CD8-positive, alpha-beta memory T cell (primary cell): ENCODE results near the gene KCND1. TPM values are rescaled to one million over a fixed set of nuclear protein-coding genes. Genes with fewer than 3 reads are reported as not detected.

Experiments
- CTCF ChIA-PET: fragments of 350-600 bp; sonication (Branson Sonifier 250); formaldehyde crosslinking; loops from one replicate; lab custom pipeline; 2021; ENCODE audit warnings: antibody characterized with exemption; lab: Charles Lee
- POLR2A ChIA-PET: fragments of 350-600 bp; sonication (Branson Sonifier 250); formaldehyde crosslinking; loops from one replicate; lab custom pipeline; 2021; ENCODE audit warnings: antibody characterized with exemption; lab: Charles Lee
- DNase-seq, 5 donors: peaks; one replicate each; pipeline versions ENCODE4 v3.0.0 to v3.0.0-alpha.2; 2020 to 2022; ENCODE audit warnings: mixed read lengths in 1 of 5
- H3K27ac ChIP-seq: one replicate; pipeline ENCODE4 v1.7.0; 2013; ENCODE audit warnings: low read depth, mild to moderate bottlenecking, low read length, moderate library complexity
- H3K27me3 ChIP-seq: 2 replicates; pipeline ENCODE4 v1.7.0; 2013; ENCODE audit warnings: low read length, mild to moderate bottlenecking; ENCODE audit not compliant: insufficient read depth, poor library complexity, severe bottlenecking
- H3K36me3 ChIP-seq: 2 replicates; pipeline ENCODE4 v1.7.0; 2013; ENCODE audit warnings: mild to moderate bottlenecking, low read length, moderate library complexity; ENCODE audit not compliant: insufficient read depth
- H3K4me1 ChIP-seq: 2 replicates; pipeline ENCODE4 v1.7.0; 2013; ENCODE audit warnings: mild to moderate bottlenecking, low read length, moderate library complexity; ENCODE audit not compliant: insufficient read depth
- H3K4me3 ChIP-seq: 2 replicates; pipeline ENCODE4 v1.7.0; 2013; ENCODE audit warnings: mild to moderate bottlenecking, low read length
- H3K9me3 ChIP-seq: 2 replicates; pipeline ENCODE4 v1.7.0; 2013; ENCODE audit warnings: mild to moderate bottlenecking, low read length
- H3K27ac Mint-ChIP-seq, 8 donors: one replicate each; pipeline ENCODE4 v1.8.0; 2020 to 2021; ENCODE audit warnings: mixed read lengths in 8 of 8, mild to moderate bottlenecking in 6 of 8, inconsistent platforms in 3 of 8, moderate library complexity in 3 of 8
- H3K27me3 Mint-ChIP-seq, 2 donors: one replicate each; pipeline ENCODE4 v1.8.0; 2020 to 2021; ENCODE audit warnings: mixed read lengths in 2 of 2, mild to moderate bottlenecking in 1 of 2, moderate library complexity in 1 of 2
- H3K36me3 Mint-ChIP-seq, 3 donors: one replicate each; pipeline ENCODE4 v1.8.0; 2020 to 2021; ENCODE audit warnings: mixed read lengths in 3 of 3, inconsistent platforms in 1 of 3, mild to moderate bottlenecking in 1 of 3
- H3K4me1 Mint-ChIP-seq, 3 donors: one replicate each; pipeline ENCODE4 v1.8.0; 2020 to 2021; ENCODE audit warnings: mixed read lengths in 3 of 3, inconsistent platforms in 1 of 3, mild to moderate bottlenecking in 1 of 3
- H3K4me3 Mint-ChIP-seq, 7 donors: one replicate each; pipeline ENCODE4 v1.8.0; 2020 to 2021; ENCODE audit warnings: mixed read lengths in 7 of 7, mild to moderate bottlenecking in 6 of 7, moderate library complexity in 4 of 7, inconsistent platforms in 2 of 7
- H3K9me3 Mint-ChIP-seq, 5 donors: one replicate each; pipeline ENCODE4 v1.8.0; 2020 to 2022; ENCODE audit warnings: mixed read lengths in 5 of 5, mild to moderate bottlenecking in 3 of 5, moderate library complexity in 2 of 5, inconsistent platforms in 1 of 5
- polyA plus RNA-seq: library from polyadenylated mRNA; unstranded; fragments of 300-500 nt; fragmentation: Illumina TruSeq; gene quantifications from one replicate; pipeline ENCODE4 v1.2.3, GENCODE V29; 2021
- total RNA-seq, 2 experiments: library from RNA; stranded (reverse); gene quantifications; one replicate each; pipeline ENCODE4 v1.2.3, GENCODE V29; 2021

The KCND1 gene
- total and polyA plus RNA-seq, 3 experiments from 2014 or later, result 0.06 to 1.1 (median 0.72) TPM

DNA sequence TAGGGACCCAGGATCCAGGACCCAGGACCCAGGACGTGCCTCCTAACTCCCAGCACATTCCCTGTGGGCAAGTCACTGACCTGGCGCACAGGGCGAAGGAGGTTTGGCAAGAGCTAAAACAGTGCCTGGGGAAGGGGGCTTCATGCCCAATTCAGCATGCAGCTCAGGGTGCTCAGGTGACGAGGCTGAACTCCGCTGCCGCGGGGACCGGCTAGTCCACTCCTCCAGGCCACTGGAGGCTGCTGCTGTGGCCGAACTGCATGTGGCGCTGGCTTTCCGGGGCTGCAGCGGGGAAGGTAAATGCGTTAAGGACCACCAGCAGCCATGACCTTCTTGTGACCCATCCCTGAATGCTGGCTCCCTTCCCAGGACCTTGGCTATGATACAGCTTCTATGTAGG, 47.9 kb downstream of the KCND1 start:
- H3K27ac ChIP-seq, result no peak overlapping the region
- ChIA-PET CTCF (no interaction called here), POLR2A (interaction anchor here (0.6 kb wide), 1 partner anchor 10 kb away, joined by 3 read pairs; no protein-coding TSS in a partner anchor)
- H3K27ac Mint-ChIP-seq, result peak overlapping the region in 7 of 8 donors; percentile 78 to 89 (median 84)
- H3K36me3 ChIP-seq, result peaks cover 14% of the 10 kb centered on the region
- no peaks in the 10 kb centered on the region for H3K27me3 ChIP-seq
- peaks cover 45 to 71% (median 51%) of the 10 kb centered on the region in 3 donors for H3K4me1 Mint-ChIP-seq
- H3K36me3 Mint-ChIP-seq, result peaks cover 0 to 60% (median 14%) of the 10 kb centered on the region in 3 donors
- no peaks in the 10 kb centered on the region for H3K9me3 Mint-ChIP-seq
- peaks cover 0 to 6% of the 10 kb centered on the region in 2 donors for H3K27me3 Mint-ChIP-seq
- DNase-seq, result no peak
- no peaks in the 10 kb centered on the region for H3K9me3 ChIP-seq
- peaks cover 34% of the 10 kb centered on the region for H3K4me1 ChIP-seq
- H3K4me3 ChIP-seq, result no peak overlapping the region
- peak overlapping the region in 2 of 7 donors; percentile 22 to 30 for H3K4me3 Mint-ChIP-seq

GRCh38 chrX:48920718-48921104, 50.9 kb downstream of the KCND1 start:
- Histone ChIP-seq H3K4me3 (peak overlapping the region; percentile 90), H3K27ac (peak overlapping the region; percentile 22), H3K4me1 (peaks cover 40% of the 10 kb centered on the region), H3K27me3 (no peaks in the 10 kb centered on the region), H3K36me3 (peaks cover 18% of the 10 kb centered on the region), H3K9me3 (no peaks in the 10 kb centered on the region)
- Mint-ChIP-seq H3K27ac (peak overlapping the region; percentile 85 to 96 (median 93)), H3K9me3 (peaks cover 0 to 3% (median 0%) of the 10 kb centered on the region in 5 donors), H3K27me3 (peaks cover 0 to 9% of the 10 kb centered on the region in 2 donors), H3K36me3 (peaks cover 10 to 63% (median 17%) of the 10 kb centered on the region in 3 donors), H3K4me3 (peak overlapping the region; percentile 95 to 98 (median 96)), H3K4me1 (peaks cover 59 to 73% (median 60%) of the 10 kb centered on the region in 3 donors)
- ChIA-PET POLR2A (interaction anchor here (1.3 to 2.4 kb wide), 2 partner anchors 34 to 37 kb away, joined by 3 to 10 read pairs; partner anchors contain the start of gene OTUD5), CTCF (interaction anchor here (2.5 kb wide), 1 partner anchor 16 kb away, joined by 10 read pairs; no protein-coding TSS in a partner anchor)
- no peak for DNase-seq

DNA sequence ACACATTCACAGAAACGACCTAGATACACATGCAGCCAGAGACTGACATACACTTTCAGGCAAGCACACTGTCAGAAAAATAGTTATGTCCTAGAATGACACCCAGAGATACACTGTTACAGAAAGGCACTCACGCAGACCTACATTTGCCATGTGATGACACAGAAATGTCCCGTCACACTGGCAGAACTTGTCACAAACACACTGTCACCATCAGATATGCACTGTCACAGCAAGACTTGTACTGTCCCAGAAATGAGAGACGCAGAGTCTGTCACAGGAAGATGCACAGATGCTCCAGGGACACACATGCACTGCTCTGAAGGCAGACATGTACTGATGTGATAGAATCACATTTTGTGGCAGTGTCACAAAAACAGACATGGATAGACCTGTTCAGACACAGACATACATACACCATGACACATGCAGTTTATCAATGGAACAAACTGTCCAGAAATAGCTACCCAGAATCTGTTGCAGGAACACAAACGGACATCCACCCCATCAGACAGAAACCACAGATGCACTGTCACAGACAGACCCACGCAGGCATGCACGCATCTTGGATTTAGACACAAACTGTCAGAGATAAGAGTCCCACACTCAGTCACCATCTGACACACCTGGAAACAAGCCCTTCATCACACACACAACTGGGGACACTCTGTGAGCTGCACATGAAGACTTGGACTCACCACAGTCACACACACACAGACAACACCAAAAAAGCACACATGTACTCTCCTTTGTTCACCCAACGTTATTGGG, 51.5 kb downstream of the KCND1 start:
- H3K27me3 ChIP-seq, result no peaks in the 10 kb centered on the region
- no peaks in the 10 kb centered on the region for H3K9me3 ChIP-seq
- ChIA-PET POLR2A (interaction anchor here (0.8 to 2.4 kb wide), 6 partner anchors 16 to 38 kb away, joined by 3 to 10 read pairs (median 6); partner anchors contain the start of genes OTUD5, PQBP1 and TIMM17B), CTCF (interaction anchor here (2.5 kb wide), 1 partner anchor 17 kb away, joined by 10 read pairs; no protein-coding TSS in a partner anchor)
- H3K4me1 ChIP-seq, result peaks cover 46% of the 10 kb centered on the region
- Mint-ChIP-seq H3K27ac (peak overlapping the region; percentile 85 to 96 (median 93)), H3K4me3 (peak overlapping the region; percentile 95 to 98 (median 96)), H3K27me3 (peaks cover 0 to 6% of the 10 kb centered on the region in 2 donors), H3K36me3 (peaks cover 10 to 62% (median 12%) of the 10 kb centered on the region in 3 donors), H3K9me3 (peaks cover 0 to 3% (median 0%) of the 10 kb centered on the region in 5 donors), H3K4me1 (peaks cover 58 to 74% (median 61%) of the 10 kb centered on the region in 3 donors)
- peak overlapping the region; percentile 95 for H3K27ac ChIP-seq
- H3K4me3 ChIP-seq, result peak overlapping the region; percentile 90
- peaks cover 19% of the 10 kb centered on the region for H3K36me3 ChIP-seq
- peak in 3 of 5 donors; percentile 50 to 65 (median 52) for DNase-seq

DNA sequence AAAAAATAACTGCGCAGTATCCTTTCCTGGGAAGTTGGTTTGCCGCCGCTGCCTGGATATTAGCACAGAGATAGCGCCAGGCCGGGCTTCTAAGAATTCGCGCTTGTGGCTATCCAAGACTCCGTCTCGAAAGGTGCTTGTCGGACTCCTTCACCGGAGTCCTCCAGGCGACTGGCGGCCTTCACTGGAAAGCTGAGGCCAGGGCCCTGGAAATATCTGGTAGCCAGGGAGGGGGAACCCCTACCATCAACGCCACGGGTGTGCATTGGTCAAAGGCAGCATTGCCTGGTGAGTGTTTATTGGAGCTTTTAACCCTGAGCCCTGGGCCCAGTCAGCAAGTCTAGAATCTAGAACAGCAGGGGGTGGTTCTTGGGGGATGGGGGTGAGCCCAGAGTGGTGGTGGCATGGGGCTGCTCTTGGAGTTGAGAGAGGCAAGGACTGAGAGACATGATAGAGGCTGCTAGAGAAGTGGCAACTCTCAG, 52.2 kb downstream of the KCND1 start:
- peak overlapping the region; percentile 95 to 98 (median 96) for H3K4me3 Mint-ChIP-seq

DNA sequence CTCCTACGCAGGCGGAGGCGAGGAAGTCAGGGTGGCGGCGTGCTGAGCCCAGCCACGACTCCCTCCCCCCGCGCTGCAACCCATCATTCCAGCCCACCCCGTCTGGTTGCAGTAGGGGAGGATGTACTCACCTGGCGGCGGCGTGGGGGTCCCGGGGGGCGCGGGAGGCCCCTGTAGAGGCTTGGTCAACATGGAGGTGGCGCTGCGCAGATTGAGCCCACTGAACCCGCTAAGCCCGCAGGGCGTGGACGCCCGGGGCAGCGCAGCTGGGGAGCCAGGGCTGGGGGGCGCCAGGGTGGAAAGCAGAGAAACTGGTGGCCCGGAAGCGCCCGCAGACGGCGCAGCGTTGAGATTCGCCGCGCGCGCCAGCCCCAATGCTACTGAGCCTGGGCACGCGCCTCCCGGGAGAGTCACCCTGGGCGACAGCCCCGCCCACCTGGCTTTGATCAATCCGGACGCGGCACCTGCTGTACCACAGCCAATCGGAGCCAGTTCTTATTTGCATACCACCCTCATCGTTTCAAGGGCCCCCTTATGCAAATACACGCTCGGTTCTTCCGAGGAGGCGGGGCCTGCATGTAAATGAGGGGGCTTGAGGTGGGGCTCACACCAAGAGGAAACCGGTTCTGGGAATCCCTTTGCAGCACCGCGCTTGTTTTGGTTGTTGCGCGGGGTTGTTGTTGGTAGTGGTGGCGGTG, 52.9 kb downstream of the KCND1 start, which contains the start of gene PIM2:
TSS of gene PIM2 (minus strand) at position 382 of the 698 bp plus-strand sequence. CDS start at position 192, 190 bp downstream.
- DNase-seq, result peak; percentile 83 to 96 (median 93)
- Histone ChIP-seq H3K27me3 (no peaks in the 10 kb centered on the region), H3K9me3 (no peaks in the 10 kb centered on the region), H3K4me3 (peak within 1 kb of the TSS; percentile 94), H3K36me3 (peaks cover 32% of the 10 kb centered on the region), H3K27ac (peak within 1 kb of the TSS; percentile 95), H3K4me1 (peaks cover 52% of the 10 kb centered on the region)
- Mint-ChIP-seq H3K27me3 (peaks cover 0 to 3% of the 10 kb centered on the region in 2 donors), H3K27ac (peak within 1 kb of the TSS; percentile 74 to 97 (median 94)), H3K4me1 (peaks cover 62 to 78% (median 66%) of the 10 kb centered on the region in 3 donors), H3K36me3 (peaks cover 11 to 66% (median 16%) of the 10 kb centered on the region in 3 donors), H3K9me3 (peaks cover 0 to 3% (median 0%) of the 10 kb centered on the region in 5 donors), H3K4me3 (peak within 1 kb of the TSS; percentile 95 to 98 (median 96))
- ChIA-PET POLR2A (interaction anchor here (0.8 to 2.4 kb wide), 4 partner anchors 17 to 39 kb away, joined by 3 to 10 read pairs (median 8); partner anchors contain the start of genes OTUD5, PQBP1 and TIMM17B), CTCF (interaction anchor here (1.5 to 2.5 kb wide), 2 partner anchors 18 to 39 kb away, joined by 4 to 10 read pairs; partner anchors contain the start of gene OTUD5)

More for the DNA sequence above, 52.2 kb downstream of the KCND1 start:
- peaks cover 0 to 3% (median 0%) of the 10 kb centered on the region in 5 donors for H3K9me3 Mint-ChIP-seq
- H3K36me3 Mint-ChIP-seq, result peaks cover 12 to 66% (median 15%) of the 10 kb centered on the region in 3 donors
- peaks cover 52% of the 10 kb centered on the region for H3K4me1 ChIP-seq
- CTCF ChIA-PET, result interaction anchor here (1.5 to 2.5 kb wide), 2 partner anchors 18 to 38 kb away, joined by 4 to 10 read pairs; partner anchors contain the start of gene OTUD5
- no peaks in the 10 kb centered on the region for H3K9me3 ChIP-seq
- H3K27ac Mint-ChIP-seq, result peak overlapping the region; percentile 74 to 96 (median 93)
- peaks cover 62 to 78% (median 66%) of the 10 kb centered on the region in 3 donors for H3K4me1 Mint-ChIP-seq
- H3K27me3 ChIP-seq, result no peaks in the 10 kb centered on the region
- H3K27ac ChIP-seq, result peak overlapping the region; percentile 95
- H3K4me3 ChIP-seq, result peak overlapping the region; percentile 90
- POLR2A ChIA-PET, result interaction anchor here (0.8 to 2.4 kb wide), 6 partner anchors 17 to 39 kb away, joined by 3 to 10 read pairs (median 6); partner anchors contain the start of genes OTUD5, PQBP1 and TIMM17B
- peak in 1 of 5 donors; percentile 65 for DNase-seq
- H3K27me3 Mint-ChIP-seq, result peaks cover 0 to 6% of the 10 kb centered on the region in 2 donors
- peaks cover 26% of the 10 kb centered on the region for H3K36me3 ChIP-seq

GRCh38 chrX:48918301-48918642, 53.4 kb downstream of the KCND1 start:
- H3K4me1 Mint-ChIP-seq, result peaks cover 64 to 82% (median 71%) of the 10 kb centered on the region in 3 donors

More at GRCh38 chrX:48918301-48918642, 53.4 kb downstream of the KCND1 start:
- ChIA-PET POLR2A (no interaction called here), CTCF (interaction anchor here (1.0 to 1.5 kb wide), 2 partner anchors 19 to 39 kb away, joined by 3 to 4 read pairs; partner anchors contain the start of gene OTUD5)
- H3K4me3 Mint-ChIP-seq, result peak overlapping the region; percentile 95 to 98 (median 96)
- H3K27ac ChIP-seq, result peak overlapping the region; percentile 95
- peak overlapping the region; percentile 94 for H3K4me3 ChIP-seq
- H3K27me3 ChIP-seq, result no peaks in the 10 kb centered on the region
- H3K9me3 ChIP-seq, result no peaks in the 10 kb centered on the region
- H3K36me3 ChIP-seq, result peaks cover 33% of the 10 kb centered on the region
- peaks cover 55% of the 10 kb centered on the region for H3K4me1 ChIP-seq
- DNase-seq, result no peak
- H3K36me3 Mint-ChIP-seq, result peaks cover 11 to 67% (median 16%) of the 10 kb centered on the region in 3 donors
- H3K27me3 Mint-ChIP-seq, result peaks cover 0 to 3% of the 10 kb centered on the region in 2 donors
- peaks cover 0 to 3% (median 0%) of the 10 kb centered on the region in 5 donors for H3K9me3 Mint-ChIP-seq
- peak overlapping the region; percentile 74 to 97 (median 93) for H3K27ac Mint-ChIP-seq
